ENCODE results near the gene KCNQ1. TPM values are rescaled to one million over a fixed set of nuclear protein-coding genes. Genes with fewer than 3 reads are reported as not detected.

KCNQ1 gene
- polyA plus RNA-seq, 1 of the 3 experiments (the other 2 are of a cell fraction), result 0.05 TPM

DNA sequence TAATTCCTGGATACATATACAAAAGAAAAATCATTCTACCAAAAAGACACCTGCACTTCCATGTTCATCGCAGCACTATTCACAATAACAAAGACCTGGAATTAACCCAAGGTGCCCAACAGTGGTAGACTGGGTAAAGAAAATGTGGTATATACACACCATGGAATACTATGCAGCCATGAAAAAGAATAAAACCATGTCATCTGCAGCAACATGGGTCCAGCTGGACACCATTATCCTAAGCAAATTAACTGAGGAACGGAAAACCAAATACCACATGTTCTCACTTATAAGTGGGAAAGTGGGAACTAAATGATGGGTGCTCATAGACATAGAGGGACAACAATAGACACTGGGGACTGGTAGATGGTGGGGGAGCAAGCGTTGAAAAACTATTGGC lies 5.0 kb upstream of the KCNQ1 start:
- no peak for DNase-seq
- Histone ChIP-seq H3K36me3 (replicated peaks in 1 of 2; ENCODE audit: control insufficient read depth in 1 of 2, insufficient read depth in 2 of 2, low read length in 1 of 2) (no peaks in the 10 kb centered on the region), H3K27me3 (ENCODE audit: insufficient read depth) (no peaks in the 10 kb centered on the region; the same call in 1 of the 2 replicates), H3K79me2 (ENCODE audit: insufficient read depth) (no peaks in the 10 kb centered on the region), H3K27ac (ENCODE audit: low read depth in 2 of 2, low read length in 1 of 2) (no peak overlapping the region), H3K9ac (no peak overlapping the region), H4K20me1 (ENCODE audit: insufficient read depth) (no peaks in the 10 kb centered on the region), H3K4me1 (ENCODE audit: control insufficient read depth in 1 of 2, insufficient read depth in 2 of 2, low read depth in 1 of 2, low read length in 1 of 2) (peaks cover 0 to 2% of the 10 kb centered on the region in 2 experiments; a peak in 1 of 4 replicates), H3F3A (replicated peaks; ENCODE audit: insufficient read depth) (no peaks in the 10 kb centered on the region), H3K9me3 (no peaks in the 10 kb centered on the region), H3K4me2 (no peak overlapping the region), H2AFZ (ENCODE audit: low read depth) (no peak overlapping the region), H3K4me3 (ENCODE audit: low read depth in 2 of 2, low read length in 1 of 2) (no peak overlapping the region), H3K9me2 (no peaks in the 10 kb centered on the region)
- CTCF ChIA-PET, result interaction anchor here (2.6 to 3.5 kb wide), 2 partner anchors 19 to 92 kb away, joined by 14 to 42 read pairs; no protein-coding TSS in a partner anchor
- whole genome bisulfite sequencing (ENCODE audit: low lambda C conversion rate), result 36% methylated on average over 3 of the region's 3 CpGs
- POLR2A ChIA-PET, result no interaction called here
- TF ChIP-seq GATA2 (CRISPR knock-in tag; IDR thresholded peaks at IDR 0.05) (no peak), YY1 (IDR thresholded peaks at IDR 0.05; ENCODE audit: low read depth) (no peak), CHD2 (IDR thresholded peaks at IDR 0.05; ENCODE audit: low read length, partially characterized antibody) (no peak), NRF1 (IDR thresholded peaks at IDR 0.05; ENCODE audit: low read depth, low read length) (no peak), GABPA (IDR thresholded peaks at IDR 0.05; ENCODE audit: low read depth) (no peak), FOSL2 (IDR thresholded peaks at IDR 0.05; ENCODE audit: borderline replicate concordance, low read depth) (no peak), SMC3 (IDR thresholded peaks at IDR 0.05; ENCODE audit: low read depth, low read length) (no peak), RXRA (IDR thresholded peaks at IDR 0.05; ENCODE audit: borderline replicate concordance, low read depth) (no peak), EZH2phosphoT487 (IDR thresholded peaks at IDR 0.05; ENCODE audit: borderline replicate concordance, low read depth) (no peak)
- TF ChIP-seq, protein P1, sequence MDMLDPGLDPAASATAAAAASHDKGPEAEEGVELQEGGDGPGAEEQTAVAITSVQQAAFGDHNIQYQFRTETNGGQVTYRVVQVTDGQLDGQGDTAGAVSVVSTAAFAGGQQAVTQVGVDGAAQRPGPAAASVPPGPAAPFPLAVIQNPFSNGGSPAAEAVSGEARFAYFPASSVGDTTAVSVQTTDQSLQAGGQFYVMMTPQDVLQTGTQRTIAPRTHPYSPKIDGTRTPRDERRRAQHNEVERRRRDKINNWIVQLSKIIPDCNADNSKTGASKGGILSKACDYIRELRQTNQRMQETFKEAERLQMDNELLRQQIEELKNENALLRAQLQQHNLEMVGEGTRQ (IDR thresholded peaks at IDR 0.05; ENCODE audit: borderline replicate concordance, low read depth, low read length), result no peak
- TF ChIP-seq, protein P2, sequence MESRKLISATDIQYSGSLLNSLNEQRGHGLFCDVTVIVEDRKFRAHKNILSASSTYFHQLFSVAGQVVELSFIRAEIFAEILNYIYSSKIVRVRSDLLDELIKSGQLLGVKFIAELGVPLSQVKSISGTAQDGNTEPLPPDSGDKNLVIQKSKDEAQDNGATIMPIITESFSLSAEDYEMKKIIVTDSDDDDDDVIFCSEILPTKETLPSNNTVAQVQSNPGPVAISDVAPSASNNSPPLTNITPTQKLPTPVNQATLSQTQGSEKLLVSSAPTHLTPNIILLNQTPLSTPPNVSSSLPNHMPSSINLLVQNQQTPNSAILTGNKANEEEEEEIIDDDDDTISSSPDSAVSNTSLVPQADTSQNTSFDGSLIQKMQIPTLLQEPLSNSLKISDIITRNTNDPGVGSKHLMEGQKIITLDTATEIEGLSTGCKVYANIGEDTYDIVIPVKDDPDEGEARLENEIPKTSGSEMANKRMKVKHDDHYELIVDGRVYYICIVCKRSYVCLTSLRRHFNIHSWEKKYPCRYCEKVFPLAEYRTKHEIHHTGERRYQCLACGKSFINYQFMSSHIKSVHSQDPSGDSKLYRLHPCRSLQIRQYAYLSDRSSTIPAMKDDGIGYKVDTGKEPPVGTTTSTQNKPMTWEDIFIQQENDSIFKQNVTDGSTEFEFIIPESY (IDR thresholded peaks at IDR 0.05; ENCODE audit: borderline replicate concordance, low read depth), result no peak

DNA sequence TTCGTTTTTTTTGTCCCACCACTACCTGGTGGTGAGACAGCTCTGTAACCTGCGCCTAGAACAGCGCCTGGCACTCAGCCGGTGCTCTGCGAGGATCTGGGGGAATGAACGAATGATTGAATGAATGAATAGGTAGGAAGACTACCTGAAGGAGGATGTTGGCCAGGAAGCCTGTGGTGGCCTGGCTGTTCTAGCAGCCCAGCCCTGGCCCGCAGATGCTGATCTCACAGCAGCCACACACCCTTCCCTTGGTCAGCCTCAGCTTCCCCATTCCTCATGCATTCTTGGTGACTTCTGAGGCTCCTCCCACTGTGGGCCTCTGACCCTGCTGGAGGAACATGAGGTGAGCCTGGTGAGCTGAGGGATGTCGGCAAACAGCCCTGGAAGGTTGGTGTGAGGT lies 4.2 kb upstream of the KCNQ1 start:
- Histone ChIP-seq H3K4me2 (no peak overlapping the region), H3K9me3 (no peaks in the 10 kb centered on the region), H3K79me2 (ENCODE audit: insufficient read depth) (no peaks in the 10 kb centered on the region), H3K9ac (no peak overlapping the region), H3K27me3 (ENCODE audit: insufficient read depth) (no peaks in the 10 kb centered on the region; the same call in 1 of the 2 replicates), H3K36me3 (replicated peaks in 1 of 2; ENCODE audit: control insufficient read depth in 1 of 2, insufficient read depth in 2 of 2, low read length in 1 of 2) (no peaks in the 10 kb centered on the region), H3K4me1 (ENCODE audit: control insufficient read depth in 1 of 2, insufficient read depth in 2 of 2, low read depth in 1 of 2, low read length in 1 of 2) (peaks cover 0 to 2% of the 10 kb centered on the region in 2 experiments; a peak in 1 of 4 replicates), H3K9me2 (no peaks in the 10 kb centered on the region), H3K4me3 (ENCODE audit: low read depth in 2 of 2, low read length in 1 of 2) (no peak overlapping the region), H3F3A (replicated peaks; ENCODE audit: insufficient read depth) (no peaks in the 10 kb centered on the region), H3K27ac (ENCODE audit: low read depth in 2 of 2, low read length in 1 of 2) (no peak overlapping the region), H2AFZ (ENCODE audit: low read depth) (no peak overlapping the region), H4K20me1 (ENCODE audit: insufficient read depth) (no peaks in the 10 kb centered on the region)
- TF ChIP-seq, protein P2 (IDR thresholded peaks at IDR 0.05; ENCODE audit: borderline replicate concordance, low read depth), result no peak
- no peak for TF ChIP-seq SIN3A (IDR thresholded peaks at IDR 0.05; ENCODE audit: borderline replicate concordance, low read depth, low read length)
- no peak for TF ChIP-seq RCOR1 (IDR thresholded peaks at IDR 0.05; ENCODE audit: low read length)
- 52% methylated on average over 8 of the region's 8 CpGs for WGBS (ENCODE audit: low lambda C conversion rate)
- DNase-seq, result no peak
- ChIA-PET CTCF (interaction anchor here (1.2 to 3.5 kb wide), 4 partner anchors 13 to 92 kb away, joined by 3 to 42 read pairs (median 10); no protein-coding TSS in a partner anchor), POLR2A (no interaction called here)

Data from SK-N-SH (cell line).